Skeletal muscle tissue (tissue), 4 donors: ENCODE data around the gene ZNF580. TPM values are rescaled to one million over a fixed set of nuclear protein-coding genes. Genes with fewer than 3 reads are reported as not detected.
A peak's percentile ranks its signal among the peaks of the same experiment; 100 is the strongest.

ENCODE experiments used
- H3K27ac ChIP-seq: one replicate; pipeline ENCODE4 v1.7.0; 2013; ENCODE audit warnings: mild to moderate bottlenecking, low read depth, low read length, inconsistent platforms
- H3K27me3 ChIP-seq, 3 donors: one replicate each; pipeline ENCODE4 v1.7.0; 2013; ENCODE audit warnings: low read length in 3 of 3; ENCODE audit not compliant: control insufficient read depth in 3 of 3, insufficient read depth in 3 of 3
- H3K36me3 ChIP-seq, 3 donors: one replicate each; pipeline ENCODE4 v1.7.0; 2013; ENCODE audit warnings: low read length in 3 of 3; ENCODE audit not compliant: control insufficient read depth in 3 of 3, insufficient read depth in 3 of 3
- H3K4me1 ChIP-seq, 3 donors: one replicate each; pipeline ENCODE4 v1.7.0; 2013; ENCODE audit warnings: low read length in 3 of 3, mild to moderate bottlenecking in 3 of 3; ENCODE audit not compliant: control insufficient read depth in 3 of 3, insufficient read depth in 3 of 3
- H3K4me3 ChIP-seq, 3 donors: one replicate each; pipeline ENCODE4 v1.7.0; 2013; ENCODE audit warnings: low read length in 3 of 3
- H3K9ac ChIP-seq, 3 donors: one replicate each; pipeline ENCODE4 v1.7.0; 2013; ENCODE audit warnings: low read length in 3 of 3, mild to moderate bottlenecking in 3 of 3, moderate library complexity in 2 of 3, low read depth in 1 of 3
- H3K9me3 ChIP-seq, 3 donors: one replicate each; pipeline ENCODE4 v1.7.0; 2013; ENCODE audit warnings: low read length in 3 of 3; ENCODE audit not compliant: control insufficient read depth in 3 of 3
- total RNA-seq: library from RNA; depleted of rRNA; stranded (reverse); fragments of >200 nt; gene quantifications from one replicate; pipeline ENCODE4 v1.2.3, GENCODE V29; 2014
- donor health status: Osteomylitis.

Gene ZNF580
- total RNA-seq, 1 donor from 2014 or later, result 2.1 TPM

DNA sequence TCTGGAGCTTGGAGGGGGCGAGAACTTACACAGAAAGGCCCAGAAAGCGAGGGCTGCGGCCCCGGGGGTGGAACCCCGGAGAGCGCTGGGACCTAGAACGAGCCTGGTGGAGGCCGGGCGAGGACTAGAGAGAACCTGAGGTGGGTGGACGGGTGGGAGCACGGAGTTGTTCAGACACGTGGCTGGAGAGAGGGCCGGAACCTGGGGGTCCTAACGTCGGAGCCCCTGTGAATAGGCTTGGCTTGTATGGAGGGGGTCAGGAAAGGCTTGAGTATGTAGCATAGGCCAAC is 3.0 kb downstream of the ZNF580 start:
- peak overlapping the region; percentile 81 to 82 (median 81) for H3K4me3 ChIP-seq
- H3K4me1 ChIP-seq, result peaks cover 58 to 63% (median 63%) of the 10 kb centered on the region in 3 donors
- H3K9ac ChIP-seq, result peak overlapping the region; percentile 78 to 87 (median 82)
- no peaks in the 10 kb centered on the region for H3K9me3 ChIP-seq
- H3K27ac ChIP-seq, result peak overlapping the region; percentile 65
- H3K36me3 ChIP-seq, result peaks cover 10 to 14% (median 10%) of the 10 kb centered on the region in 3 donors
- H3K27me3 ChIP-seq, result no peaks in the 10 kb centered on the region

- no peaks in the 10 kb centered on the region for H3K27me3 ChIP-seq
- H3K36me3 ChIP-seq, result peaks cover 10 to 14% (median 10%) of the 10 kb centered on the region in 3 donors
- H3K9me3 ChIP-seq, result no peaks in the 10 kb centered on the region
- H3K4me3 ChIP-seq, result peak overlapping the region; percentile 81 to 82 (median 81)
- peaks cover 57 to 63% (median 63%) of the 10 kb centered on the region in 3 donors for H3K4me1 ChIP-seq
- H3K27ac ChIP-seq, result peak overlapping the region; percentile 65
- H3K9ac ChIP-seq, result peak overlapping the region; percentile 78 to 87 (median 82)
Observed at GRCh38 chr19:55644191-55644833, 3.5 kb downstream of the ZNF580 start.

GRCh38 chr19:55644842-55645511 is 4.2 kb downstream of the ZNF580 start:
- Histone ChIP-seq H3K4me1 (peaks cover 57 to 61% (median 60%) of the 10 kb centered on the region in 3 donors), H3K4me3 (peak overlapping the region in 1 of 3 donors; percentile 82), H3K9ac (peak overlapping the region in 1 of 3 donors; percentile 78), H3K9me3 (no peaks in the 10 kb centered on the region), H3K36me3 (peaks cover 10 to 14% (median 10%) of the 10 kb centered on the region in 3 donors), H3K27ac (no peak overlapping the region), H3K27me3 (no peaks in the 10 kb centered on the region)

DNA sequence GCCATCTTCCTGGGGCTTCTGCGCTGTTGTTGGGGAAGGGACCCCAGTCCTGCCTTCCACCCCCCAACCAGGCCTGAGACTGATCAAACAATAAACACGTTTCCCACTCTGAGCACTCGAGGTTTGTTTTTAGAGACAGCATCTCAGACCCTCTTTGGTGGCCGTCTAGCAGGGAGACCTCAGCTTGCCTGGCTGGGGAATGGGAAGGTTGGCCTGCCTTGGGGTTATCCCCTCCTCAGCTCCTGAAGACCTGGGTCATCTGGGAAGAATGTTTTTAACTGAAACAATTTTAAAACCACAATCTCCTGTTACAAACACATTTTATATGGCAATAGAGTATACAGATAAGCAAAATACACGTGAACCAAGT is 4.7 kb downstream of the ZNF580 start:
- Histone ChIP-seq H3K4me3 (no peak overlapping the region), H3K9me3 (no peaks in the 10 kb centered on the region), H3K9ac (no peak overlapping the region), H3K27me3 (no peaks in the 10 kb centered on the region), H3K4me1 (peaks cover 52 to 56% (median 55%) of the 10 kb centered on the region in 3 donors), H3K36me3 (peaks cover 10 to 14% (median 12%) of the 10 kb centered on the region in 3 donors), H3K27ac (no peak overlapping the region)

- H3K4me1 ChIP-seq, result peaks cover 45 to 51% (median 46%) of the 10 kb centered on the region in 3 donors
- peak overlapping the region; percentile 78 to 87 (median 85) for H3K4me3 ChIP-seq
- H3K36me3 ChIP-seq, result peaks cover 12 to 15% (median 14%) of the 10 kb centered on the region in 3 donors
- no peaks in the 10 kb centered on the region for H3K27me3 ChIP-seq
- H3K9me3 ChIP-seq, result no peaks in the 10 kb centered on the region
- H3K27ac ChIP-seq, result peak overlapping the region; percentile 60
- peak overlapping the region; percentile 80 to 88 (median 87) for H3K9ac ChIP-seq
Observed at GRCh38 chr19:55646889-55647731, 6.3 kb downstream of the ZNF580 start.

- Histone ChIP-seq H3K9me3 (no peaks in the 10 kb centered on the region), H3K9ac (peak within 1 kb of the TSS; percentile 80 to 88 (median 87)), H3K27ac (peak within 1 kb of the TSS; percentile 60), H3K36me3 (peaks cover 12 to 16% (median 14%) of the 10 kb centered on the region in 3 donors), H3K4me3 (peak within 1 kb of the TSS; percentile 78 to 87 (median 85)), H3K27me3 (no peaks in the 10 kb centered on the region), H3K4me1 (peaks cover 36 to 44% (median 38%) of the 10 kb centered on the region in 3 donors)
Observed at GRCh38 chr19:55647732-55648584, 7.2 kb downstream of the ZNF580 start, which contains the start of gene CCDC106. Gene CCDC106, plus strand, starts transcription at chr19:55648212. Its CDS starts 835 bp downstream, at chr19:55649047.

DNA sequence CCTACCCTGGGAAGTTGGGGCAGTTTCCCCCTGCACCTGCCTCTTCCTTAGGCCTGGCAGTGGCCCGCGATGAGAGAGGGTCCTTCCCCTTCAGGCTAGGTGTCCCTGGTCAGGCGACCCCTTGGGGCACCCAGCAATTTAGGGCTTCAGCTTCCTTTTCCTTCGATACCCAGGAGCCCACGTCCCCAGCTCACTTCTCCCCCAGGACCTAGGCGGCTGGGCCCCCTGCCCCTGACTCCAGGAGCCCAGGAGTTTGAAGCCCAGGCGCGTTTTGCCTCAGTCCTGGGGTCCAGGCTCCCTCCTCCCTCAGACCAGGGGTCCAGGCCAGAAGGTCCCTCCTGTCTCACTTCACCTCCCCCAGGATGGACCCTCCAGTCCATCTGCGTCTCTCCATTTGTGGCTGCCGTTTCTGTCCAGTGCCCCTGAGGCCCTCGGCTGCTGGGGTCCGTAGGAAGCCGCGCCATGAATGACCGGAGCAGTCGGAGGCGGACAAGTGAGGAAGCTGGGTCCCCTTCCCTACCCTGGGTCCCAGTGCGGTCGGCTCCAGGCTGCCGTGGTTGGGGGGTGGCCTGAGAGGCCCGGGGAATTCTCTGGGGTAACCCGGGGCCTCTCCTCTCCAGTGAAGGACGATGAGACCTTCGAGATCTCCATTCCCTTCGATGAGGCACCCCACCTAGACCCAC is 7.9 kb downstream of the ZNF580 start:
- Histone ChIP-seq H3K4me1 (peaks cover 32 to 40% (median 35%) of the 10 kb centered on the region in 3 donors), H3K4me3 (peak overlapping the region; percentile 78 to 87 (median 85)), H3K27ac (peak overlapping the region; percentile 60), H3K9ac (peak overlapping the region; percentile 80 to 88 (median 87)), H3K36me3 (peaks cover 12 to 16% (median 14%) of the 10 kb centered on the region in 3 donors), H3K27me3 (no peaks in the 10 kb centered on the region), H3K9me3 (no peaks in the 10 kb centered on the region)

GRCh38 chr19:55649268-55650125 is 8.7 kb downstream of the ZNF580 start:
- peak overlapping the region; percentile 78 to 87 (median 85) for H3K4me3 ChIP-seq
- H3K27me3 ChIP-seq, result no peaks in the 10 kb centered on the region
- H3K27ac ChIP-seq, result no peak overlapping the region
- peaks cover 26 to 32% (median 27%) of the 10 kb centered on the region in 3 donors for H3K4me1 ChIP-seq
- H3K36me3 ChIP-seq, result peaks cover 12 to 16% (median 12%) of the 10 kb centered on the region in 3 donors
- H3K9me3 ChIP-seq, result no peaks in the 10 kb centered on the region
- H3K9ac ChIP-seq, result peak overlapping the region in 1 of 3 donors; percentile 88
